KMS-11 (cell line): Measurements from ENCODE around the gene PFDN6.

Experiments
- H2AFZ ChIP-seq: fragments of 200-600 bp; sonication (generic); 2 replicates; pipeline ENCODE4 v1.6.1; 2016; ENCODE audit warnings: antibody characterized with exemption, mixed run types, low read depth
- H3K27ac ChIP-seq: fragments of 200-600 bp; sonication (generic); 2 replicates; pipeline ENCODE4 v1.6.1; 2016; ENCODE audit warnings: mild to moderate bottlenecking, mixed run types
- H3K27me3 ChIP-seq: fragments of 200-600 bp; sonication (generic); 2 replicates; pipeline ENCODE4 v1.6.1; 2017; ENCODE audit warnings: mild to moderate bottlenecking, low read depth, mixed run types, moderate library complexity; ENCODE audit not compliant: insufficient read depth
- H3K36me3 ChIP-seq: fragments of 200-600 bp; sonication (generic); 2 replicates; pipeline ENCODE4 v1.6.1; 2017; ENCODE audit warnings: mild to moderate bottlenecking, mixed run types; ENCODE audit not compliant: insufficient read depth
- H3K4me1 ChIP-seq: fragments of 200-600 bp; sonication (generic); 2 replicates; pipeline ENCODE4 v1.6.1; 2016; ENCODE audit warnings: mild to moderate bottlenecking, low read depth, mixed run types; ENCODE audit not compliant: poor library complexity, severe bottlenecking
- H3K4me2 ChIP-seq: fragments of 200-600 bp; sonication (generic); 2 replicates; pipeline ENCODE4 v1.7.0; 2016; ENCODE audit warnings: mild to moderate bottlenecking, mixed run types
- H3K4me3 ChIP-seq: fragments of 200-600 bp; sonication (generic); IDR thresholded peaks from 2 replicates; pipeline ENCODE4 v1.6.1; 2017; ENCODE audit warnings: low read depth, low read length, mixed read lengths; ENCODE audit not compliant: insufficient read depth
- H3K79me2 ChIP-seq: fragments of 200-600 bp; sonication (generic); 2 replicates; pipeline ENCODE4 v1.6.1; 2016; ENCODE audit warnings: low read depth, mixed run types; ENCODE audit not compliant: insufficient read depth
- H3K9ac ChIP-seq: fragments of 200-600 bp; sonication (generic); 2 replicates; pipeline ENCODE4 v1.6.1; 2016; ENCODE audit warnings: mild to moderate bottlenecking, mixed run types
- H4K20me1 ChIP-seq: fragments of 200-600 bp; sonication (generic); 2 replicates; pipeline ENCODE4 v1.6.1; 2016; ENCODE audit warnings: mild to moderate bottlenecking, mixed run types; ENCODE audit not compliant: insufficient read depth
- TF ChIP-seq, protein P1 (sequence below): fragments of 200-600 bp; sonication (generic); conservative IDR thresholded peaks from 2 replicates; pipeline ENCODE4 v1.6.1; 2017; ENCODE audit warnings: low read depth, mild to moderate bottlenecking, antibody characterized with exemption, low read length, moderate library complexity, mixed read lengths

Gene PFDN6

DNA sequence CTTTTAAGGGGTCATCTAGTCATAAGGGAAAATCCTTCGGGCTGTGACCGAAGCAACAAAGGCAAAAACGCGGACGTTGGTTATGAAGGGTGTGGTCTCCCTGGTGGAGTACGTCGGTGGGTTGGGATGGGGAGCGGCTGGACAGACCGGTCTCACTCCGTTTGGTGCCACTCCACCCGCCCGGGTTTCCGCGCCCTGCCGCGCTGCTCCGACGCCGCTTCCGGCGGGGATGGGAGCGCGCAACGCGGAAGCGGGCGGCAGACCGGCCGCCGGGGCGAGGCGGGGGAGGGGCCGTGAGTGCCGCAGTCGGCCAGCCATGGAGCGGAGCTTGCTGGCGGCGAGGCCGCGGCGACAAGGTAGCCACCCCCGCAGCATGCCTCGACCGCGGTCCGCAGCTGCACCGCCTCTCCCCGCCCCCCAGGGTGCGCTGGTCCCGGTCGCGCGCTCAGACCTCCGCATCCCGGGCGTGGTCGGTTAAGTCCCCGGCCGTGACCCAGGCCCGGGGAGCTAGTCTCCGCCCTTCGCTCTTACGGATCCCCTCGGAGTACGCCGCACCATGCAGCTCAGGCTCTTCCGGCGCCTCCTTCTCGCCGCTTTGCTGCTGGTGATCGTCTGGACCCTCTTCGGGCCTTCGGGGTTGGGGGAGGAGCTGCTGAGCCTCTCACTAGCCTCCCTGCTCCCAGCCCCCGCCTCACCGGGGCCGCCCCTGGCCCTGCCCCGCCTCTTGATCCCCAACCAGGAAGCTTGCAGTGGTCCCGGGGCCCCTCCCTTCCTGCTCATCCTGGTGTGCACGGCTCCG is 12.3 kb upstream of the PFDN6 start, which contains the start of gene B3GALT4:
Gene B3GALT4, plus strand, starts transcription at position 260 of the 799 bp plus-strand sequence. Its CDS starts 297 bp downstream, at position 557.
- no peaks in the 10 kb centered on the region for H3K27me3 ChIP-seq
- H2AFZ ChIP-seq = no peak within 1 kb of the TSS
- peaks cover 16% of the 10 kb centered on the region; the same call in 1 of the 2 replicates for H4K20me1 ChIP-seq
- H3K27ac ChIP-seq = no peak within 1 kb of the TSS; the same call in 1 of the 2 replicates
- peaks cover 35% of the 10 kb centered on the region for H3K79me2 ChIP-seq
- TF ChIP-seq, protein P1, sequence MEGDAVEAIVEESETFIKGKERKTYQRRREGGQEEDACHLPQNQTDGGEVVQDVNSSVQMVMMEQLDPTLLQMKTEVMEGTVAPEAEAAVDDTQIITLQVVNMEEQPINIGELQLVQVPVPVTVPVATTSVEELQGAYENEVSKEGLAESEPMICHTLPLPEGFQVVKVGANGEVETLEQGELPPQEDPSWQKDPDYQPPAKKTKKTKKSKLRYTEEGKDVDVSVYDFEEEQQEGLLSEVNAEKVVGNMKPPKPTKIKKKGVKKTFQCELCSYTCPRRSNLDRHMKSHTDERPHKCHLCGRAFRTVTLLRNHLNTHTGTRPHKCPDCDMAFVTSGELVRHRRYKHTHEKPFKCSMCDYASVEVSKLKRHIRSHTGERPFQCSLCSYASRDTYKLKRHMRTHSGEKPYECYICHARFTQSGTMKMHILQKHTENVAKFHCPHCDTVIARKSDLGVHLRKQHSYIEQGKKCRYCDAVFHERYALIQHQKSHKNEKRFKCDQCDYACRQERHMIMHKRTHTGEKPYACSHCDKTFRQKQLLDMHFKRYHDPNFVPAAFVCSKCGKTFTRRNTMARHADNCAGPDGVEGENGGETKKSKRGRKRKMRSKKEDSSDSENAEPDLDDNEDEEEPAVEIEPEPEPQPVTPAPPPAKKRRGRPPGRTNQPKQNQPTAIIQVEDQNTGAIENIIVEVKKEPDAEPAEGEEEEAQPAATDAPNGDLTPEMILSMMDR = 0 out of 2 replicates have a peak, but pooled peaks have one; percentile 19
- H3K4me2 ChIP-seq = no peak within 1 kb of the TSS
- no peak within 1 kb of the TSS for H3K4me3 ChIP-seq
- peaks cover 24% of the 10 kb centered on the region for H3K4me1 ChIP-seq
- H3K36me3 ChIP-seq = peaks cover 29% of the 10 kb centered on the region; the same call in 1 of the 2 replicates
- H3K9ac ChIP-seq = no peak within 1 kb of the TSS

DNA sequence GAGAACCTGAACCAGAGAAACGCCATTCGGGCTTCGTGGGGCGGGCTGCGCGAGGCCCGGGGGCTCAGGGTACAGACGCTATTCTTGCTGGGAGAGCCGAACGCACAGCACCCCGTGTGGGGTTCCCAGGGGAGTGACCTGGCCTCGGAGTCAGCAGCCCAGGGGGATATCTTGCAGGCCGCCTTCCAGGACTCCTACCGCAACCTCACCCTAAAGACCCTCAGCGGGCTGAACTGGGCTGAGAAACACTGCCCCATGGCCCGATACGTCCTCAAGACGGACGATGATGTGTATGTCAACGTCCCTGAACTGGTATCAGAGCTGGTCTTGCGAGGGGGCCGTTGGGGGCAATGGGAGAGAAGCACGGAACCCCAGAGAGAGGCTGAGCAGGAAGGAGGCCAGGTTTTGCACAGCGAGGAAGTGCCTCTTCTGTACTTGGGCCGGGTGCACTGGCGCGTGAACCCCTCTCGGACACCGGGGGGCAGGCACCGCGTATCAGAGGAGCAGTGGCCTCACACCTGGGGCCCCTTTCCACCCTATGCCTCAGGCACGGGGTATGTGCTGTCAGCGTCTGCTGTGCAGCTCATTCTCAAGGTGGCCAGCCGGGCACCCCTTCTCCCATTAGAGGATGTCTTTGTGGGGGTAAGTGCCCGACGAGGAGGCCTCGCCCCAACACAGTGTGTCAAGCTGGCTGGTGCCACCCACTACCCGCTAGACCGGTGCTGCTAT is 11.6 kb upstream of the PFDN6 start:
- no peak overlapping the region for H3K9ac ChIP-seq
- no peak overlapping the region for H3K4me2 ChIP-seq
- peaks cover 24% of the 10 kb centered on the region for H3K4me1 ChIP-seq
- H3K27ac ChIP-seq = no peak overlapping the region
- peaks cover 27% of the 10 kb centered on the region for H3K79me2 ChIP-seq
- TF ChIP-seq, protein P1 = no peak
- H3K36me3 ChIP-seq = peaks cover 26% of the 10 kb centered on the region; the same call in 1 of the 2 replicates
- H2AFZ ChIP-seq = no peak overlapping the region
- no peak overlapping the region for H3K4me3 ChIP-seq
- H4K20me1 ChIP-seq = peaks cover 16% of the 10 kb centered on the region; the same call in 1 of the 2 replicates
- H3K27me3 ChIP-seq = no peaks in the 10 kb centered on the region

DNA sequence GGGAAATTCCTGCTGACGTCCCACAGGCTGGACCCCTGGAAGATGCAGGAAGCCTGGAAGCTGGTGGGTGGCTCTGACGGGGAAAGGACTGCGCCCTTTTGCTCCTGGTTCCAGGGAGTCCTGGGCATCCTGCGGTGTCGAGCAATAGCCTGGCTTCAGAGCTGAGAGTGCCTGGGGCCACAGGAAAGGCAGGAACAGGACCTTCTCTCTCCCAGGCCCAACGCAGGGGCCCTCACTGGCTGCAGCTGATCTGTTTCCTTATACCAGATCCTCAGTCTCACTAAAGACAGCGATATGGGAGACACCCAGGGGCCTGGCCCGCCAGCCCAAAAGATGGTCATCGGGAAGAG is 11.0 kb upstream of the PFDN6 start:
- Histone ChIP-seq H3K9ac (no peak overlapping the region), H3K4me2 (no peak overlapping the region), H3K27ac (no peak overlapping the region), H3K27me3 (no peaks in the 10 kb centered on the region), H4K20me1 (peaks cover 12% of the 10 kb centered on the region; the same call in 1 of the 2 replicates), H3K4me1 (peaks cover 19% of the 10 kb centered on the region), H3K36me3 (peaks cover 21% of the 10 kb centered on the region; the same call in 1 of the 2 replicates), H3K79me2 (peaks cover 22% of the 10 kb centered on the region), H3K4me3 (no peak overlapping the region), H2AFZ (no peak overlapping the region)
- TF ChIP-seq, protein P1 = no peak

DNA sequence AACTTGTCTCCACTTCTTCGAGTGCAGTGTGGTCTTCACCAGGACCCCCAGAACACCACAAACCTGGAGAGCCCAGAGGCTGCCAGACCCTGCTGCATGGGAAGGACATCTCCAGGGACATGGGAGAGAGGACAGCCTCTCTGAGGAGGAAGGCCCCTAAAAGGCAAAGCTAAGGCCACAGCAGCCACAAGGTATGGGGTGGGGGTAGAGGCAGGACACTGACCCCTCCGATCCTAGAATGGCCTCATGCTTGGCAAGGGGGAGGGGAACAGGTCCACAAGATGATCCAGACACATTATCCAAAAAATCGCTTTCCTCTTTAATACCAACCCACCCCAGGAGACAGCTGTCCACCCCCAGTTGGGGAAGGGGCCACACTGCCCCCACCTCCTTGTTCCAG is 10.6 kb upstream of the PFDN6 start:
- peaks cover 17% of the 10 kb centered on the region for H3K79me2 ChIP-seq
- H3K36me3 ChIP-seq = peaks cover 17% of the 10 kb centered on the region; the same call in 1 of the 2 replicates
- peaks cover 8% of the 10 kb centered on the region; the same call in 1 of the 2 replicates for H4K20me1 ChIP-seq
- peaks cover 14% of the 10 kb centered on the region for H3K4me1 ChIP-seq
- TF ChIP-seq, protein P1 = no peak
- no peak overlapping the region for H3K9ac ChIP-seq
- H3K27ac ChIP-seq = no peak overlapping the region
- H3K27me3 ChIP-seq = no peaks in the 10 kb centered on the region
- no peak overlapping the region for H2AFZ ChIP-seq
- H3K4me2 ChIP-seq = no peak overlapping the region
- no peak overlapping the region for H3K4me3 ChIP-seq
